AG09309 (cell line): ENCODE data around the gene SNX3.
"Not testable (repeated sequence)": the region's sequence is repeated elsewhere in the genome, so short reads cannot be mapped to it uniquely, and the experiment has no call there.

ENCODE experiments used
- DNase-seq: peaks from one replicate; pipeline ENCODE4 v3.0.0-alpha.2; 2010; ENCODE audit warnings: low read depth
- H3K4me3 ChIP-seq: 2 replicates; pipeline ENCODE4 v1.5.1; 2011; ENCODE audit warnings: mild to moderate bottlenecking, low read depth, low read length, moderate library complexity; ENCODE audit not compliant: control insufficient read depth
- CTCF ChIP-seq: IDR thresholded peaks from 2 replicates; pipeline ENCODE4 v1.5.1; 2011; ENCODE audit warnings: mild to moderate bottlenecking, low read depth, low read length, inconsistent platforms; ENCODE audit not compliant: insufficient read depth, control insufficient read depth; ENCODE audit errors: missing control alignments

Gene SNX3

GRCh38 chr6:108285381-108285780 is 24.5 kb upstream of the SNX3 start:
- DNase-seq: no peak
- TF ChIP-seq CTCF: no peak

GRCh38 chr6:108277831-108278230 is 17.0 kb upstream of the SNX3 start:
- no peak for DNase-seq
- TF ChIP-seq CTCF: no peak
- H3K4me3 ChIP-seq: no peak overlapping the region

More at GRCh38 chr6:108285381-108285780, 24.5 kb upstream of the SNX3 start:
- no peak overlapping the region for H3K4me3 ChIP-seq

GRCh38 chr6:108277295-108277694 is 16.5 kb upstream of the SNX3 start:
- no peak for DNase-seq
- TF ChIP-seq CTCF: no peak
- no peak overlapping the region for H3K4me3 ChIP-seq

GRCh38 chr6:108275976-108276375 is 15.1 kb upstream of the SNX3 start:
- no peak overlapping the region for H3K4me3 ChIP-seq
- no peak for DNase-seq

GRCh38 chr6:108274546-108274945 is 13.7 kb upstream of the SNX3 start:
- no peak for TF ChIP-seq CTCF
- no peak for DNase-seq
- H3K4me3 ChIP-seq: no peak overlapping the region

More at GRCh38 chr6:108275976-108276375, 15.1 kb upstream of the SNX3 start:
- no peak for TF ChIP-seq CTCF

GRCh38 chr6:108269955-108270354 is 9.1 kb upstream of the SNX3 start:
- not testable (repeated sequence) for DNase-seq, H3K4me3 ChIP-seq

GRCh38 chr6:108268845-108269244 is 8.0 kb upstream of the SNX3 start:
- DNase-seq: no peak
- no peak for TF ChIP-seq CTCF

More at GRCh38 chr6:108268845-108269244, 8.0 kb upstream of the SNX3 start:
- no peak overlapping the region for H3K4me3 ChIP-seq
